Pancreas (tissue), 10 donors: Measurements from ENCODE around the gene KPNB1. TPM values are rescaled to one million over a fixed set of nuclear protein-coding genes. Genes with fewer than 3 reads are reported as not detected.

Source experiments
- ATAC-seq, 4 donors: fragments of 200-7000 bp; cut with Tn5 transposase; one replicate each; pipeline versions ENCODE4 v1.8.0 to v1.9.1; 2020; ENCODE audit warnings: mild to moderate bottlenecking in 4 of 4, moderate library complexity in 4 of 4
- DNase-seq, 6 donors: peaks; one replicate each; pipeline ENCODE4 v3.0.0-alpha.2; 2020
- FAIRE-seq: peaks from 2 replicates; lab custom pipeline; 2012; peaks lifted over from hg19 to GRCh38; lab: Jason Lieb, UNC
- H3K27ac ChIP-seq, 4 donors: fragments of 200-600 bp; sonication (generic); 1 replicate in 3 of 4; 2 replicates in 1 of 4; pipeline versions ENCODE4 v1.5.0 to v1.8.0; 2020
- H3K27me3 ChIP-seq, 4 donors: fragments of 200-600 bp; one replicate each; pipeline ENCODE4 v1.8.0; 2021
- H3K36me3 ChIP-seq, 3 donors: fragments of 200-600 bp; sonication (generic) in 1 of 3; one replicate each; pipeline versions ENCODE4 v1.5.0 to v1.8.0; 2020 to 2021
- H3K4me1 ChIP-seq, 3 donors: fragments of 200-600 bp; one replicate each; pipeline ENCODE4 v1.8.0; 2021
- H3K4me3 ChIP-seq, 4 donors: fragments of 200-600 bp; sonication (generic) in 2 of 4; one replicate each; pipeline versions ENCODE4 v1.5.0 to v1.8.0; 2020 to 2021
- H3K9me3 ChIP-seq, 4 donors: fragments of 200-600 bp; one replicate each; pipeline ENCODE4 v1.8.0; 2021
- WGBS, 2 donors: extraction: QIAGEN DNeasy Blood & Tissue Kit; methylation state at CpG; one replicate each; pipeline ENCODE4 v1.1.7; 2013; 5-methylcytosine and 5-hydroxymethylcytosine counted together
- intact Hi-C, 3 donors: fragments of 100-400 bp; cut with DNase I; formaldehyde crosslinking; loops; one replicate each; pipeline versions ENCODE4 v1.11.1 to v1.14.2; 2022
- polyA plus RNA-seq, 2 donors: library from polyadenylated mRNA; stranded (reverse); fragments of 200-250 nt; gene quantifications; one replicate each; pipeline ENCODE4 v1.2.3, GENCODE V29; 2013
- total RNA-seq, 6 donors: library from RNA; stranded (reverse); fragmentation: NEBNext Ultra II Directional in 4 of 6; extraction: Animal tissue kit (Norgen Biotek cat#: 25700) in 4 of 6; gene quantifications; one replicate each; pipeline versions ENCODE4 v1.2.1 to v1.2.4, GENCODE V29; 2021 to 2023
- TF ChIP-seq, protein P1 (sequence below), 4 donors: fragments of 200-600 bp; sonication (generic) in 3 of 4; IDR thresholded peaks; one replicate each; pipeline versions ENCODE4 v1.5.0 to v1.8.0; 2021; ENCODE audit warnings: antibody characterized with exemption in 4 of 4
- donor health status: healthy with polysubstance abuse.
- donor health status: DM: no; HTN: no; CAD: no; lungs with moderate emphysema.
- donor health status: DM: no; HTN: no; CAD: no.
- donor health status: control.
- donor health status: control.
- donor health status: Bipolar disorder and iron deficiency.
- donor health status: DM: yes; HTN: yes; CAD: no.
- donor health status: DM: no; HTN: no; CAD: no.
- donor health status: DM: no; HTN: no; CAD: no.
- donor health status: DM: yes; HTN: yes; CAD: no.

KPNB1 gene
- total and polyA plus RNA-seq, 8 donors: 18.1 to 126 (median 115) TPM

DNA sequence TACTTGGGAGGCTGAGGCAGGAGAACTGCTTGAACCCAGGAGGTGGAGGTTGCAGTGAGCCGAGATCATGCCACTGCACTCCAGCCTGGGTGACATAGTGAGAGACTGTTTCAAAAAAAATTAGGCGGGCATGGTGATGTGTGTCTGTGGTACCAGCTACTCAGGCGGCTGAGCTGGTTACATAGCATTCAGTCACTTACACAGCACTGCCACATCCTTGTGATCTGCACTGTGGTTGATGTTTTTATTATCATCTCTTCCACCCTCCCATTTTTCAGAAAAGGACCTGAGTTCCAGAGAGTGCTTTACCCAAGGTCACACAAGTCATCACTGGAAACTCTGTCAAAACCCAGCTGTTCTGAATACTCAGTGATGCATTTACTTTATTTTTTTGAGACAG is 14.8 kb upstream of the KPNB1 start:
- no peak for ATAC-seq
- TF ChIP-seq, protein P1, sequence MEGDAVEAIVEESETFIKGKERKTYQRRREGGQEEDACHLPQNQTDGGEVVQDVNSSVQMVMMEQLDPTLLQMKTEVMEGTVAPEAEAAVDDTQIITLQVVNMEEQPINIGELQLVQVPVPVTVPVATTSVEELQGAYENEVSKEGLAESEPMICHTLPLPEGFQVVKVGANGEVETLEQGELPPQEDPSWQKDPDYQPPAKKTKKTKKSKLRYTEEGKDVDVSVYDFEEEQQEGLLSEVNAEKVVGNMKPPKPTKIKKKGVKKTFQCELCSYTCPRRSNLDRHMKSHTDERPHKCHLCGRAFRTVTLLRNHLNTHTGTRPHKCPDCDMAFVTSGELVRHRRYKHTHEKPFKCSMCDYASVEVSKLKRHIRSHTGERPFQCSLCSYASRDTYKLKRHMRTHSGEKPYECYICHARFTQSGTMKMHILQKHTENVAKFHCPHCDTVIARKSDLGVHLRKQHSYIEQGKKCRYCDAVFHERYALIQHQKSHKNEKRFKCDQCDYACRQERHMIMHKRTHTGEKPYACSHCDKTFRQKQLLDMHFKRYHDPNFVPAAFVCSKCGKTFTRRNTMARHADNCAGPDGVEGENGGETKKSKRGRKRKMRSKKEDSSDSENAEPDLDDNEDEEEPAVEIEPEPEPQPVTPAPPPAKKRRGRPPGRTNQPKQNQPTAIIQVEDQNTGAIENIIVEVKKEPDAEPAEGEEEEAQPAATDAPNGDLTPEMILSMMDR (IDR thresholded peaks at IDR 0.05): no peak
- intact Hi-C loops: no loop called here
- Histone ChIP-seq H3K36me3 (no peaks in the 10 kb centered on the region), H3K4me1 (no peaks in the 10 kb centered on the region), H3K27me3 (no peaks in the 10 kb centered on the region), H3K9me3 (no peaks in the 10 kb centered on the region), H3K4me3 (no peak overlapping the region), H3K27ac (no peak overlapping the region)
- FAIRE-seq: no peak
- 95 to 100% methylated on average over 3 of the region's 3 CpGs for WGBS, 2 donors
- no peak for DNase-seq

DNA sequence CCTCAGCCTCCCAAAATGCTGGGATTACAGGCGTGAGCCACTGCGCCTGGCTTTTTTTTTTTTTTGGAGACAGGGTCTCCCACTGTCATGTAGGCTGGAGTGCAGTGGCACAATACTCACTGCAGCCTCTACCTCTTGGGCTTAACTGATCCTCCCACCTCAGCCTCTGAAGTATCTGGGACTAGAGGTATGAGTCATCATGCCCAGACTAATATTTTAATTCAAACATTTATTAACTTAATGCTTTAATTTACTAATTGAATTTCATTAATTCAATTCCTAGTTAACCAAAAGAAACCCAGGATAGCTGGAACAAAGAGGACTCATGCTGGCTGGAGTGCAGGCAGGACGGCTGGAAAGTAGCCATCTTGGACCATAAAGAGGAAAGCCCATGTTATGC is 14.0 kb upstream of the KPNB1 start:
- ATAC-seq (no peak), FAIRE-seq (no peak), DNase-seq (no peak)
- H3K27ac ChIP-seq: no peak overlapping the region
- 90 to 98% methylated on average over 3 of the region's 3 CpGs for WGBS, 2 donors
- H3K36me3 ChIP-seq: no peaks in the 10 kb centered on the region
- no peaks in the 10 kb centered on the region for H3K27me3 ChIP-seq
- intact Hi-C loops: no loop called here
- TF ChIP-seq, protein P1 (IDR thresholded peaks at IDR 0.05): no peak
- H3K4me3 ChIP-seq: no peak overlapping the region
- H3K9me3 ChIP-seq: no peaks in the 10 kb centered on the region
- no peaks in the 10 kb centered on the region for H3K4me1 ChIP-seq

DNA sequence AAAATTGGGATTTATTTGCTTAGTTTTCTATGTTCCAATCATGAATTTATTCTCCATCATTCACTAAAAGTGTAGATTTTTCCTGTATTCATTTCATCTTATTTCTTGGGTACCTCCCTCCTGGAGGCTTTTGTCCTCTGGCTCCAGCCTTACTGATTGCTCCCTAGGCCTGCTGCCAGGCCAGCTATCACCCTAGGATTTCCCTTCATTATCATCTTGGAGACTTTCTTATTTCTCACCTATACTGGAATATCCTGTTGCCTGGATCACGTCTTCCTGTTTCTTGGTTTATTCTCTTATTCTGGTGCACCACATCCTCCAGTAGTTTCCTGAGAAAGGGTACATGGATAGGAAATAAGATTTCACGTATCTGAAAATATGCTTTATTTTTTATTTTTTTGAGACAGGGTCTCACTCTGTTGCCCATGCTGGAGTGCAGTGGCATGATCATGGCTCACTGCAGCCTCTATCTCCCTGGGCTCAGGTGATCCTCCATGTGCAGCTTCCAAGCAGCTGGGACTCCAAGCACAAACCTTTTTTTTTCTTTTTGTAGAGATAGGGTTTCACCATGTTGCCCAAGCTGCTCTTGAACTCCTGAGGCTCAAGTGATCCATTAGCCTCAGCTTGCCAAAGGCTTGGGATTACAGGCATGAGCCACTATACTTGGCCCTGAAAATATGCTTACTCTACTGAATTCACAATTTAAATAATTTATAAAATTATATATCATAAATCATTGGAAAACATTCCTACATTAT is 13.3 kb upstream of the KPNB1 start:
- TF ChIP-seq, protein P1 (IDR thresholded peaks at IDR 0.05): no peak
- FAIRE-seq (no peak), ATAC-seq (no peak), DNase-seq (no peak)
- Histone ChIP-seq H3K36me3 (no peaks in the 10 kb centered on the region), H3K27ac (no peak overlapping the region), H3K27me3 (no peaks in the 10 kb centered on the region), H3K4me3 (no peak overlapping the region), H3K9me3 (no peaks in the 10 kb centered on the region), H3K4me1 (no peaks in the 10 kb centered on the region)
- 87 to 94% methylated on average over 2 of the region's 2 CpGs for WGBS, 2 donors
- intact Hi-C loops: no loop called here

DNA sequence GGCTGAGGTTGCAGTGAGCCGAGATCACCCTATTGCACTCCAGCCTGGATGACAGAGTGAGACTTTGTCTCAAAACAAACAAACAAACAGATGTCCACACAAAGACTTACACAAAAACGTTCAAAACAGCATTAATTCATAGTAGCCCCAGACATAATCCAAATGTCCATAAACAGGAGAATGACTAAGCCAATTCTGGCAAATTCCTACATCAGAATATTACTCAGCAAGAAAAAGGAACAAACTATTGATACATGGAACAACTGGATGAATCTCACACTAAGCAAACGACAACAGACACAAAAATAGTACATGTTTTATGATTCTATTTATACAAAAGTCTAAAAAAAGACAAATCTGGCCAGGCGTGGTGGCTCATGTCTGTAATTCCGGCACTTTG is 10.8 kb upstream of the KPNB1 start:
- FAIRE-seq (no peak), DNase-seq (no peak), ATAC-seq (no peak)
- Histone ChIP-seq H3K9me3 (no peaks in the 10 kb centered on the region), H3K27ac (no peak overlapping the region), H3K36me3 (no peaks in the 10 kb centered on the region), H3K27me3 (no peaks in the 10 kb centered on the region), H3K4me3 (no peak overlapping the region), H3K4me1 (no peaks in the 10 kb centered on the region)
- TF ChIP-seq, protein P1 (IDR thresholded peaks at IDR 0.05): no peak
- WGBS, 2 donors: 78 to 82% methylated on average over 5 of the region's 5 CpGs
- intact Hi-C loops: no loop called here

DNA sequence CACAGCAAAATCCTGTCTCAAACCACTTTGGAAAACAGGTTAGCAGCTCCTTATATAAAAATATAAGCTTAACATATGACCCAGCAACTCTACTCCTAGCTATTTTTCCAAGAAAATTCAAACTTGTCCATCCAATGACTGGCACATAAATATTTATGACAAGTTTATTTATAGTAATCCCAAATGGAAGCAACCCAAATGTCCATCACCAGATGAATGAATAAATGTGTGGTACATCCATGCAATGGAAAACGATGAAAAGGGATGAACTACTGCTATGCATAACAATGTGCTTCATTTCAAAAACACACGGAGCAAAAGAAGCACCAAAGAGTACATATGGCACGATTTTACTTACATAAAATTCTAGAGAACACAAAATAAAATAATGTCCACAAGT is 9.6 kb upstream of the KPNB1 start:
- 69 to 85% methylated on average over 3 of the region's 3 CpGs for WGBS, 2 donors
- intact Hi-C loops: no loop called here

More for the DNA sequence above, 9.6 kb upstream of the KPNB1 start:
- Histone ChIP-seq H3K9me3 (no peaks in the 10 kb centered on the region), H3K27me3 (no peaks in the 10 kb centered on the region), H3K36me3 (no peaks in the 10 kb centered on the region), H3K4me1 (no peaks in the 10 kb centered on the region), H3K4me3 (no peak overlapping the region), H3K27ac (no peak overlapping the region)
- TF ChIP-seq, protein P1 (IDR thresholded peaks at IDR 0.05): no peak
- ATAC-seq (no peak), DNase-seq (no peak), FAIRE-seq (no peak)
